Stimulated activated CD4-positive, alpha-beta T cell treated with anti-CD3 and anti-CD28 coated beads, TNF-alpha, amount 100 ng/mL, for 1 hour (primary cell): ENCODE data around the gene SELENOS.

Source experiments
- DNase-seq, 3 donors: peaks; one replicate each; pipeline ENCODE4 v3.0.0-alpha.2; 2020; ENCODE audit warnings: low read depth in 3 of 3, low spot score in 1 of 3

SELENOS gene

DNA sequence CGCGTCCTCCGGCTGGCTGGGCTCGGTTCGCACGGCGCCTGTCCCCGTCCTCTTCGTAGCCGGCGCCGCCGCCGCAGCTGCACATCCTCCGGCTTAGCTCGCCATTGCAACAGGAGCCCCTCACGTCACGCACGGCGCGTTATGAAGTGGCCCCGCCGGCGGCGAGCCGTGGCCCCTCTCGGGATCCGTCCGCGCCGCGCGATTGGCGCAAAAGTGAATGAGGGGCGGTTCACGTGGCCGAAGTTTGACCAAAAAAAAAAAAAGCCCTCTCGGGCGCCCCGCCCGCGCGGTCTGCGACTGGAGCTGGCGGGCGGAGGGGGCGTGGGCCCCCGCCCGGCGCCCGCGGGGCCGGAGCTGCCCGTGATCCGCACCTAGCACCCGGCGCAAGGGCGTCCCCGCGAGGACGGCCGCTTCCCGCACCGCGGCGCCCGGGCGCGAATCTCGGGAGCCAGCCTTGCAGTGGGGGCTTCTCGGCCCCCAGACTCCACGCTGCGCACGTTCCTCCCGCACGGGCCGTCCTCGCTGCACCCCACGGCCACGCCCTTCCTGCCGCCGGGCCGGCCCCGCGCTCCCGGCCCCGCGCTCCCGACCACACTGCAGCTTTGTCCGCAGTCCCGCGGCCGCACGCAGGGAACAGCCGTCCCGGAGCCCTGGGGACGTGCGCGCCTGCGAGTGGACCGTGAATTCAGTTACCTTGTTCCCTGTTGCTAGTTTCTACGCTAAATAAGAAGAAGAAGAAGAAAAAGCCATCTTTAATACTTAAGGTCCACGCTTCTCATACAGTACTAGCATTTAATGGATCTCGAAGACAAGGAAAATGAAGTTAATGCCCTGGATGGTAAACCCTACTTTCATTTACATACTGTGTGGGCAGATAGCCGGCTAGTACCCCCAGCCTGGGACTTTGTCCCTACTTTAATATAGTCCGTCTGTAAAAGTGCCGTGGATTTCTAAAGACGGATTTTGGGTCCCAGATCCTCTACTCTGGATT lies 25.2 kb downstream of the SELENOS start, which contains the start of gene CHSY1:
Gene CHSY1, minus strand, starts transcription at position 219 of the 991 bp plus-strand sequence. CDS start 592 bp downstream, outside the sequence.
- peak; percentile 63 to 71 (median 67) for DNase-seq

DNA sequence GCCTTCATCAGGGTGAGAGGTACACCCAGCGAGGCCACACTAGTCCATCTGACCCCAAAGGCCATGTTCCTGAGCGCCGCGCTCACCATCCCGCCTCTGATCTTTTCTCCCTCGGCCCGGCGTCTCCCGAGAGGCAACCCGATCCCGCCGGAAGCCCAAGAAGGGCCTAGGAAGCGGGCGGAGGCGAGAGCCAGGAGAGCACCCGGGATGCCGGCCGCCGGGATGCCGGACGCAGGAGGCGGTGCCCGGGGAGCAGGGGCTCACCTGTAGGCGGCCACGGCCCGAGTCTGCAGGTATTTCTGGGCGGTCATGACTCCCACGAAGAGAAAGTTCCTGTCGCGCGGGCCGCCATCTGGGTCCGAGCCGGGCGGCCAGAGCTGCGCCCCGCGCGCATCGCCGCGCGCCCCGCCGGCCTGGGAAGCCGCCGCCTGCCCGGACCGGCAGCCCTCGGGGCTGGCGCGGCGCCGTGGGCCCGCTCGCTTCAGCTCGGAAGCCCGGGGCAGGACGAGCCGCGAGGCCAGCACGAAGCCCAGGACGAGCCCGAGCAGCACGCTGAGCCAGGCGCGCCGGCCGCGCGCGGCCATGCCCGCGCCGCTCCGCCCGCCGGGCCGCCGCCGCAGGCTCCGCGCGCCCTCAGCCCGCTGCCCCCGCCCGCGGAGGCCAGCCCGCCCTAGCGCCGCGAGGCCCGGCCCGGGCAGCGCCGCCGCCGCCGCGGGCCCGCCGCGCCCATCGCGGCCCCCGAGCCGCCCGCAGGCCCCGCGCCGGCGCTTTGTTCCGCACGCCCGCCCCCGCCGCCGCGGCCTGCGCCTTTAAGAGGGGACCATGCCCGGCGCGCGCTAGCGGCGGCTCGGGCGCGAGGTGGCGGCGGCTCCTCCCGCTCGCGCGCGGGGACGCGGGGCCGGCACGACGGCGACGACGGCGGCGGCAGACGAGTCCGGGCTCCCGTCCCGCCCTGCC lies 26.1 kb downstream of the SELENOS start:
- peak in 1 of 3 donors; percentile 17 for DNase-seq

DNA sequence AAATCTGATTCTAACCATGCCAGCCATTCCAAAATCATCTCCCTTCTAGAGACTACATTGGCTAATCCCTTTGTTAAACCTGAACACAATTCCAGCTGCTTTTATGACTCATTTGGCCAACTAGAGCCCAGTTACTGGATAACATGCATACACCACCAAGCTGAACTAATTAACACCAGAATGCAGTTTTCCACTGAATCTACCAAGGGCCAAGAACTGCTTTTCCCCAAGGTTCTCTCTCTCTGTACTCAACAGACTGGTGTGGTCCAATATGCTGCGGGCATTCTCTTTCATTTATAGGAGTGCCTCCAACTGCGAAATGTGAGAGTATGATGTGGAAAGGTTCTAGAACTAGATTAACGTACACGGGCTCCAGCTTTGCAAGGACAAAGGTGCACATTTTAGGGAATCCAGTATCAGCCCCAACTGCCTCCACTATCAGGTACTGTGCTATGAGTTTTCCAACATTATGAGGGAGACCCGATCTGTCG lies 26.9 kb downstream of the SELENOS start:
- DNase-seq = no peak

DNA sequence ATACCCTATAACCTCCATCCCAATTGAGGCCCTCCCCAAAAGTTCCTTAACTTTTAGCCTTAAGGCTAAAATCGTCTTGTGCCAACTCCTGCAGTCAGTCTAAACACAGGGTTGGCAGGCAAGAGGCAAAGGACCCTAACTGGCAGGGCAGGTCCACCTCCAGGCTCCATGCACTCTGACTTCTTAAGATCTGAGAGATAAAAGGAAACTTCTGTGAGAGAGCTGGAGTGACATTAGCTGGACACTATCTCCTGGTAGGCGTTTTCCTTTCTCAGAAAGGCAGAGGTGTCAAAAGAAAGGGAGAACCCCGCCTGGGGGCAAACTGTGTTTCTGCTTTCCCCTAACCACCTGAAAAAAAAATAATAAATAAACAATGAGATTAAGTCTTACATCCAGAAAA lies 29.0 kb downstream of the SELENOS start:
- no peak for DNase-seq

DNA sequence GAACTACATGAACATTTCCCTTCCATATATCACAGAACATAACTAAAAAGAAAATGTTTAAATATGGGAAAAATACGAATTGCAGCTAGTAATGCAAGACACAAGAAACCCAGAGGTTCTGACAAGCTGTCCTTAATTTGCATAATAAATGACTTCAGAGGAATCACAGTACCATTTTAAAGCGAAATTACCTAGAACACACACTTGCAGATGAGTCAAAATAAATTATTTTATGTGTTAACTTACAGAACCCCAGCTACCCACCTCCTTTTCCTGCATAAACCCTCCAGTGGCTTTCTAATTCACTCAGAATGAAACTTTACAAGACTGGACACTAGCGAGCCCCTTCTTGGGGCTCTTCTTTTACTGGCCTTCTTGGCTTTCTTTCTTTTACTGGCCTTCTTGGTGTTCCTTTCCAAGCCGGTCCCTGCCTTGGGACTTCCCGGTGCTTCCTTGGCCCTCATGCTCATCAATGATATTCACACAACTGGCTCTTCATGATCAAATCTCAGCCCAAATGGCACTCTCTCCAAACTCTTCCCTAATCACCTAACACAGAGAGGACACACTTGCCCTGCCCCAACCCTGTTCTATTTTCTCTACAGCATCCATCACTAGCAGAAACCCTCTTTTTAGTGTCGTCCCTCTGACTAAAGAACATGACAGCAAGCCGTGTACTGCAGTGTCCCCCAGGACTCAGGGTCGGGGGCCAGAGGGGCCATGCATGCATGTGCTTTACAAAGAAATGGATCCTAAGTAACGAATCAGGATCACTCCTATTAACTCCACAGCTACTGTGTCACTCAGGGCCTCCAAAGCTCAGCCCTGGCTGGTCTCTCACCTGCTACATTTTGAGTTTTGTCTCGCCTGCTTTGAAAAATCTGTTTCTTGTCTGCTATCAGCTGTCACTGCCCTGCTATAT lies 30.2 kb downstream of the SELENOS start:
- no peak for DNase-seq

DNA sequence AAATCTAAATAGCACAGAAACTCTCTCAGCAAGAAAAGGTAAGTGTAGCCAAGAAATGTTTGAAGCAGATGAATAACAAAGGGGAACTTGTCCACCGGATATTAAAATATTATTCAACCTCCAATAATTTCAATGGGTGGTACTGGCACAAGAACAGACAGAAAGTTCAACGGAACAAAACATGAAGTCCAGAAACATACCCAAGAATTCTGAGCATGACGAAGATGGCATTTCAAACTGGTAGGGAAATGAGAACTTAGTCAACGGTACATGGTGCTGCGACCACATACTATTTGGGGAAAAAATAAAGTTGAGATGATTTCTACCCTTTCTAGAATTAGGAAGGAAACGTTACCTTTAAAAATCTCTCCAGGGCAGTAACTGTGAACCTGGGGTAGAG lies 30.9 kb downstream of the SELENOS start:
- DNase-seq = no peak

DNA sequence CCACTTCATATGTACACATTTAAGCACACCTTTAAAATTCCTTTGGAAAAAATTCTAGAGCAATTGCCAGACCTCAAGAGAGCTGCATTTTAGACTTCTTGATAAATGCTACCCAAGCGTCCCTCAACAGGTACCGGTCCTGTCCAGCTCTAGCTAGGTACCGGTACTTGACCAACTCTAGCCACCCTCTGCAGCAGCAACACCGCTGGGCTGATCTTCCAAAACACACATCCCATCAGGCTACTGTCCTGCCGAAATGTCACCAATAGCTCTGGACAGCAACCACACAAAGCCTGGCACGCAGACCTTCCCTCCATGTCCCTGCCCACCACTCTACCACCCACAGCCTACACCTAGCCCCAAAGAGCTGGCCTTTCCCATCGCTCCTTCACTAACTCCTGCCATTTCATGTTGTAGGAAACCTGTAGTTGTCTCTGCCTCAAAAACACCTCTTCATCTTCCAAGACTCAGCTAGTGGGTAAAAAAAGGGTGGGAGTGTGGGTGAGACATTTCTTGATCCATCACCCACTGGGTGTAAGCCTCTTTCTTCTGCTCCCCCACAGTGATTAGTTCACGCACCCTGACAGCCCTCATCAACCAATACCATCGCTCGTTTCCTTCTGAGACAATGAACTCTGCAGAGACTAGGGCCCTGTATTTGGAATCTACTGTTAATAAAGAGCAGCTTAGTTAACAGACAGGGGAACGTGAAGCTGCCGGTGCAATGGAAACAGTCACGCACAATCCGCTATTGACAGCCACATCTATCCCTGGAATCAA lies 32.2 kb downstream of the SELENOS start:
- no peak for DNase-seq

DNA sequence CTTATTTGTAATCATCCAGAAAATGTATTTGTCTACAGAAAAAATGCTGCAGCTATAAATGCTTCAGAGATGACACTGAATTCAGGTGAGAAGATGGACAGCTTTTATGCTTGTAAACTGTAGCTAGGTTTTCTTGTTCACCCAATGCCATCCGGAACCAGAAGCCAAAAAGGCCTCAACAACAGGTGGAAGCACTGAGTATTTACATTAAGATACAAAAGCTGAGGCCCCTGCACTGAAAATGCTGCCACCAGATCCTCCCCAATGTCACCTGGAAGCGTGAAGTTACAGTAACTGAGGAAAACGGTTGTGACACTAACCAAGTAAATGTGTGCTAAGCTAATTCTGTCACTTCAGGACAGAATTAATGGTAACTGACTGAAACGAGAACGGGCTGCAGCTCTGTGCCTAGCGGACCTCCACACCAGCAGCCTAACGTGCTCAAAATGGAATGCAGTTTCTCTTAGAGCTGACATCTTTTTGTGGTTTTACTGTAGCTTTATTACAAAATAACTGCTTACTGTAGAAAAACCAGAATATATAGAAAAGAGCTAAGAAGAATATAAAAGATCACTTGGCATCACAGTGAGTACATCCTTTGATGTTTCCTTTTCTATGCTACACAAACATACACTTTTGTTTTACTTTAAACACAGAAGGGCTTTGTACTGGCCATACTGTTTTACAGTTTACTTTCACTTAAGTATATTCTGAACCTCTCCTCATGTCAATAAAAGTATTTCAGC lies 33.1 kb downstream of the SELENOS start:
- no peak for DNase-seq

DNA sequence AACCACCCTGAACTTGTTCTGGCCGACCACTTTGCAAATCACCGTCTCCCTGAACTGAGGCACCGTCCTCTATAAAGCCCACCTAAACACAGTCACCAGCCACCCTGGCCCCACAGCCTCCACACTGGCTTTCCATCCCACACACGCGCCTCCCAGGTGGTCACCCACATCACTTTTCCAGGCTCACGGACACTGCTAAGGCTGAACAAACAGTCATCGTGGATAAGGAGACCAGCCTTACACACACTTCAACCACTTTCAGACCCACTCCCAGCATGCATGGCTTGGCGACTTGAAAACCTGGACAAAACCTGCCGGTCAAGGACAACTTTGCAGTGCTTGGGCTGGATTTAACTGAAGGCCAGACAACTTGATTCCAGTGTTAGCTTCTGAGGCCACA lies 33.9 kb downstream of the SELENOS start:
- no peak for DNase-seq

DNA sequence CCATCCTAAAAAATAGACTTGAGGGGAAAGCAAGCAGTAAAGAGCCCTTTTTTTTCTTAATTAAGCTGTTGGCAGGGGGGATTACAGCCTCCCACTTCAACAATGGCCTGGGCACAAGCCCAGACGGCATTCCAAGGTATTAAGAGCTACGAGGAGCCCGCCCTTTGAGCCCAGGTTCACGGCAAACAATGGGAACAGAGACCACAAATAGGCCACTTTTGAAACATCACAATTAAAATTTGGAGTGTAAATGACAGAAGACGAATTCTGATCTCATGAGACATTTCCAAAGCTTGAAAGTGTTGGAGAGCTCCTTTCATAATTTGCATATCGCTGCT lies 34.3 kb downstream of the SELENOS start:
- no peak for DNase-seq

DNA sequence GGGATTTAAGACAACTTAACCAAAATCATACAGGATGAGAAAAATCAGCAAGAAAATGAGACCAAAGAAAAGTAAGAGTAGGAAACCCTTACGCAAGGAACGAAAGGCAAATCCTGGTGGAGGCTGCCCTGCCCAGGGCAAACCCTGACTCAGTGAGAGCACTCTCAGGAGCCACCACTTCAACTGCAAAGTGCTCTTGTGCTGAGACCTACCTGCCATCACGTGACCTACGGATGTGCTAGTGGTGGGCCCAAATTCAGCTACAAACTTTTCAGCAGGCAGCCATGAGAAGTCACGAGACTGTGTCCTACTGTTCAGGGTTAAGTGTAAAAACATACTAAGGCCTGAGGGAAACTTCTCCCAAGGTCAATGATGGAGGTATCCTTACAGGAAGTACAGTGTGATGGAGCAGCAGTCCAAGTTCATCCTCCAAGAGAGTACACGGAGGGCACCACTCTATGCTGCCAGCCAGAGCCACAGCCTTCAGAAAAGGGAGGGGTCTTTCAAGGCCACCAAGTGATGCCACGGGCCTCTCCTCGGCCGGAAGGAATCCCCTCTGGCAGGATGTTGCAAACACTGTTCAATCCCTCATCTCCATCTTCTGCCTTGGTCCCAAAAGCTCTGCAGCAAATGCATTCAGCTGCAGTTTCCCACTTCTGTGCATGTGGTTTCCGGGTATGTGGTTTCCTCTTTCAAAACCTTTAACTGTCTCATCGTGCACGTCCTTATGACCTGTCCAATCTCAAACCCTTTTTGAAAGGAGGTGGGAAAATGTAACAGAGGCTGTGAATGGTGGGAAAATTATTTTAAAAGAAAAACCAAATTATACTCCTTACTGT lies 34.9 kb downstream of the SELENOS start:
- DNase-seq = peak in 1 of 3 donors; percentile 19

DNA sequence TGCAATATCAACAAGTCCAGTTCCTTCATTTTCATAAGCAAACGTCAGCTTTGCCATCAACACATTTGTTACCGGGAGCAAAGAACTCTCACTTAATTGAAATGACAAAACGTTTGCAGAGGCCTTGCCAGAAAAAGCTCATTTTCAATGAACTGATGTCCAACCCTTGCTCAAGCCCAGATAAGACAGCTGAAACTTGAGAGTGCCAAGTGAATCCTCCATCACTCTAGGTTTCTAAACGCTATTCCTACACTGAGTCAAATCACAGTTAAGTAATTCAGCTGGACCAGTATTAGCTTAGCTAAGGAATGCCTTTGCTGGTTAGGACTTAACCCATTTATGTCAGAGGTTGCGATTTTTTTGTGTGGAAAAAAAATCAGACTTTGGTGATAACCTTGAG lies 36.9 kb downstream of the SELENOS start:
- DNase-seq = no peak

DNA sequence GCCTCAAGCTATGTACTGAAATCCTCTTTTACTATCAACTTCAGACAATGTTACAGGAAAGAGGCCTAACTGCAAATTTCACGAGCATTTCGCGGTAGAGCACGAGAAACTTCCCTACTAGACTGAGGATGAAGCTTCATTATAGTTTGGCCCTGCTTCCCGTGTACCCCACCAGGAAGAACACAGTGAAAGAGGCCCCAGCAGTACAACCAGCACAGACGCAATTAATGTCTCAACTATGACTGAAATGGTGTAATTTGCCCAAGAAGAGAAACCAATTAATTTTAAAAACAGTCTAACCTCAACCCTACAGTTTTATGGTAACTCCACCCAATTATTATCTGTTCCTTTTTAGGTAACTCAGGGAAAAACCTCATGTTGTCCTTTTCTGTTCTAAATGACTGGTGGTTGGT lies 37.6 kb downstream of the SELENOS start:
- DNase-seq = no peak

DNA sequence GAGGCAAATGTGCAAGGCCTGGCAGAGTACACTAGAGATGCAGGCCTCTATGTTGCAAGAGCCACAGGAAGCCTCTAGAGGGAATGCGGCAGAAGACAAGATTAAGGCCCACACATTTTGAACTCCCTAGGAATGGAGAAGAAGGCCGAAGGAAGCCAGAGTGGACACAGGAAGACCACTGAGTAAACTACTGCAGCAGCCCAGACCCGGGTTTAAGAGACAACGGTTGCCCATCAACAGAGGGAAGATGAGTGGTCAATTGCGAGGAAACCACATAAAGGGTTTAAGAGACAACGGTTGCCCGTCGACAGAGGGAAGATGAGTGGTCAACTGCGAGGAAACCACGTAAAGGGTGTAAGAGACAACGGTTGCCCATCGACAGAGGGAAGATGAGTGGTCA lies 40.0 kb downstream of the SELENOS start:
- DNase-seq = no peak

DNA sequence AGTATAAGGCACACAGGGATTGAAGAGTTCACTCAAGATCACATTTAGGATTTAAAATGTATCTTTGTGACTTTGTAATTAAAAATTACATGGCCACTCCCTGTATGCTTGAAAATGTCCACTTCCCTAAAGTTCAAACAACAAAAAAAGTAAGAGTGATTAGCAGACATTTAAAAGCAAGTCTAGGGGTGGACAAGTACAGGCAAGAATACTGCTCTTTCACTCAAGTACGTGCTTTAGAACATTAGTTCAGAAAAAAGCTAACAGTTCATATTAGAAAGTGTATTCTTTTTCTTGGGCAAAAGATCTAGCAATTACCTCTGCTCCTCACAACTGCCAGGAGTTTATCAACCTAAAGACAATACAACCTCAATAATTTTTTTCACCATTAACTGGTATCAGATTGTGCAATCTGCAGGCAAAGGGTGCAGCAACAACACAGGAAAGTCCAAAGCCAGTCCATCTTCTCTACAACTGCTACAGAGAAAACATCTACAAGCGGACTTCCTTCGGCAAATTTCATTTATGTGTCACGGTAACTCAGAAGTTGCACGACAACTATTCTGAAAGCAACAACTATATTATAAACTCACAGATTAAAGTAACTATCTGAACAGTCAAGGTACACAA lies 43.5 kb downstream of the SELENOS start:
- DNase-seq = no peak

DNA sequence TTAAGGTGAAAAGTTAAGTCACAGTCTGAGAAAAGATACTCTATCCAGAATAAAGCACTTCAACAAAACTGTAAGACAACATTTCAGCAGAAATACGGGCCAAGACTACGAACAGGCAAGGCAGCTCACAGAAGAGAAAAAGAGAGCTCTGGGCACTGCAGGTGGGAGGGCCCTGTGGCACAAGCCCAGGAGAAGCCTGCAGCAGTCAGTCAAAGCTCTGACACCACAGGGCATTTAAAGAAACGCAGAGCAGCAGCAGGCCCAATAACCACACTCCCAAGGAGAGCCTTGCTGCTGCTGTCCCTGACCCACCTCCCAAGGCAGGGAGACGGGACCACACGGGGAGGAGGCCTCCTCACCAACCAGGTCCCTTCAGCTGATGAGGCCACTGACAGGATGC lies 44.6 kb downstream of the SELENOS start:
- no peak for DNase-seq

DNA sequence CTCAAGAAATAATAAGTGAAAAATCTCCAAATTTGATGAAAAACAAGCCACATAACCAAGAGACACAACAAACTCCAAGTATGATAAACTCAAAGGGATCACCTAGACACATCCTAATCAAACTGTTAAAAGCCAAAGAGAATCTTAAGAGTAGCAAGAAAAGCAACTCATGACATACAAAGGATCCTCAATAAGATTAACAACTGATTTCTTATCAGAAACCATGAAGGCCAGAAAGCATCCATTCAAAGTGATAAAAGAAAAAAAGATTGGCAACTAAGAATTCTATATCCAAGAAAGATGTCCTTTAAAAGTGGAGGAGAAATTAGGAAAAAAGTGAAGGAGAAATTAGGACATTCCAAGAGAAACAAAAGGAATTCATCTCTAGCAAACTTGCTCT lies 49.0 kb downstream of the SELENOS start:
- no peak for DNase-seq

DNA sequence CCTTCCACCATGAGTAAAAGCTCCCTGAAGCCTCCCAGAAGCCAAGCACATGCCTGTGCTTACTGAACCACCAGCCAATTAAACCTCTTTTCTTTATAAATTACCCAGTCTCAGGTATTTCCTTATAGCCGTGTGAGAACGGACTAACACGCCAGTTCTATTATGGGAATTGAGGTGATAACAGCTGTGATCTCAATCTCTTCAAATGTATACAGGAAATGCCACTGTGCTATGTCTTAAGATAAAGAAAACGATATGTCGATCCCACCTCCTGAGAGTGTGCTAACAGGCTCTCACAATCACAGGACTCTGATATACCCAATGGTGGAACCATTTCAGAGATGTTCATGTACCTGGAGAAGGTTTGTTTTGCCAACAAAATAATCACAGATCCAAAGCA lies 51.6 kb downstream of the SELENOS start:
- DNase-seq = no peak
